B cell (primary cell): ENCODE results near the gene SPG7. TPM values are rescaled to one million over a fixed set of nuclear protein-coding genes. Genes with fewer than 3 reads are reported as not detected.

ENCODE experiments used
- ATAC-seq: fragments of 200-7000 bp; cut with Tn5 transposase; one replicate; pipeline ENCODE4 v1.10.0; 2021; ENCODE audit warnings: low read depth, mild to moderate bottlenecking, moderate number of reproducible peaks, moderate library complexity
- CTCF ChIA-PET: fragments of 350-600 bp; sonication (Branson Sonifier 250); formaldehyde crosslinking; loops from one replicate; lab custom pipeline; 2021; ENCODE audit warnings: antibody characterized with exemption, inconsistent platforms; lab: Charles Lee
- POLR2A ChIA-PET: fragments of 350-600 bp; sonication (Branson Sonifier 250); formaldehyde crosslinking; loops from one replicate; lab custom pipeline; 2021; ENCODE audit warnings: antibody characterized with exemption; lab: Charles Lee
- DNase-seq: peaks from one replicate; pipeline ENCODE4 v3.0.0; 2013
- H2AFZ ChIP-seq: 2 replicates; pipeline ENCODE4 v1.6.1; 2012; ENCODE audit warnings: mild to moderate bottlenecking, low read depth, low read length; ENCODE audit not compliant: insufficient read depth, poor library complexity, severe bottlenecking
- H3K27ac ChIP-seq, 2 donors: 1 replicate in 1 of 2; 2 replicates in 1 of 2; pipeline ENCODE4 v1.5.1; 2012 to 2013; ENCODE audit warnings: low read length in 2 of 2, mild to moderate bottlenecking in 2 of 2, moderate library complexity in 1 of 2
- H3K27me3 ChIP-seq, 4 experiments: fragments of 200-600 bp in 1 of 4; sonication (generic) in 1 of 4; replicated peaks in 1 of 4; 1 replicate in 2 of 4; 2 replicates in 2 of 4; pipeline versions ENCODE4 v1.6.1 to v1.7.0; 2013 to 2016; ENCODE audit warnings: low read length in 3 of 4, mild to moderate bottlenecking in 2 of 4, mixed read lengths in 1 of 4, moderate library complexity in 1 of 4; ENCODE audit not compliant: insufficient read depth in 4 of 4, control insufficient read depth in 3 of 4; ENCODE audit errors: control extremely low read depth in 1 of 4
- H3K36me3 ChIP-seq, 2 experiments: replicated peaks in 1 of 2; 1 replicate in 1 of 2; 2 replicates in 1 of 2; pipeline versions ENCODE4 v1.6.1 to v1.7.1; 2013; ENCODE audit warnings: low read length in 1 of 2; ENCODE audit not compliant: insufficient read depth in 2 of 2, control insufficient read depth in 1 of 2; ENCODE audit errors: control extremely low read depth in 1 of 2, extremely low read depth in 1 of 2
- H3K4me1 ChIP-seq, 2 donors: fragments of 200-600 bp in 1 of 2; sonication (generic) in 1 of 2; 1 replicate in 1 of 2; 2 replicates in 1 of 2; pipeline versions ENCODE4 v1.5.1 to v1.6.1; 2013 to 2017; ENCODE audit warnings: low read length in 2 of 2; ENCODE audit not compliant: control insufficient read depth in 2 of 2, insufficient read depth in 2 of 2
- H3K4me2 ChIP-seq: replicated peaks from 2 replicates; pipeline ENCODE3; 2012; ENCODE audit warnings: mild to moderate bottlenecking, low read depth, low read length; ENCODE audit not compliant: poor library complexity, severe bottlenecking
- H3K4me3 ChIP-seq, 5 experiments: fragments of 200-600 bp in 1 of 5; sonication (generic) in 1 of 5; 1 replicate in 3 of 5; 2 replicates in 2 of 5; pipeline versions ENCODE4 v1.5.1 to v1.7.0; 2011 to 2016; ENCODE audit warnings: low read length in 4 of 5, mild to moderate bottlenecking in 4 of 5, low read depth in 2 of 5, control low read depth in 1 of 5, moderate library complexity in 1 of 5; ENCODE audit not compliant: insufficient read depth in 1 of 5; ENCODE audit errors: control extremely low read depth in 1 of 5, extremely low read depth in 1 of 5
- H3K79me2 ChIP-seq: fragments of 200-600 bp; sonication (generic); one replicate; pipeline ENCODE4 v1.6.0; 2016; ENCODE audit warnings: low read length; ENCODE audit not compliant: control insufficient read depth, insufficient read depth
- H3K9ac ChIP-seq: fragments of 200-600 bp; sonication (generic); 2 replicates; pipeline ENCODE4 v1.6.1; 2017; ENCODE audit warnings: mild to moderate bottlenecking, low read length, moderate library complexity
- H3K9me3 ChIP-seq, 3 donors: one replicate each; pipeline versions ENCODE4 v1.6.1 to v1.7.1; 2013; ENCODE audit warnings: low read length in 2 of 3; ENCODE audit not compliant: control insufficient read depth in 2 of 3, insufficient read depth in 1 of 3; ENCODE audit errors: control extremely low read depth in 1 of 3
- H4K20me1 ChIP-seq: 2 replicates; pipeline ENCODE4 v1.6.0; 2012; ENCODE audit warnings: mild to moderate bottlenecking, low read length; ENCODE audit not compliant: insufficient read depth, control insufficient read depth, poor library complexity, severe bottlenecking
- H3K27ac Mint-ChIP-seq: one replicate; pipeline ENCODE4 v1.8.0; 2021; ENCODE audit warnings: mixed read lengths
- H3K27me3 Mint-ChIP-seq: one replicate; pipeline ENCODE4 v1.8.0; 2021; ENCODE audit warnings: mixed read lengths
- H3K4me1 Mint-ChIP-seq: one replicate; pipeline ENCODE4 v1.8.0; 2021; ENCODE audit warnings: mixed read lengths
- H3K4me3 Mint-ChIP-seq: one replicate; pipeline ENCODE4 v1.8.0; 2021; ENCODE audit warnings: mixed read lengths
- H3K9me3 Mint-ChIP-seq: one replicate; pipeline ENCODE4 v1.8.0; 2022; ENCODE audit warnings: mixed read lengths; ENCODE audit not compliant: insufficient read depth
- EZH2 ChIP-seq: IDR thresholded peaks from 2 replicates; pipeline ENCODE4 v1.6.1; 2012; ENCODE audit warnings: borderline replicate concordance, low read depth, mild to moderate bottlenecking, moderate library complexity, low read length; ENCODE audit not compliant: insufficient read depth, poor library complexity, severe bottlenecking
- WGBS: methylation state at CpG from one replicate; pipeline ENCODE4 v1.1.5; 2013; ENCODE audit warnings: missing lambda C conversion rate; ENCODE audit not compliant: insufficient coverage; 5-methylcytosine and 5-hydroxymethylcytosine counted together
- intact Hi-C: fragments of 100-400 bp; cut with micrococcal nuclease; formaldehyde crosslinking; loops from one replicate; pipeline ENCODE4 v1.10.0; 2022
- polyA plus RNA-seq: library from polyadenylated mRNA; depleted of rRNA; stranded (reverse); fragments of >200 nt; gene quantifications from 2 replicates; pipeline ENCODE4 v1.2.3, GENCODE V29; 2012
- total RNA-seq, 2 donors: library from RNA; stranded (reverse); fragments of 120-200 nt in 1 of 2; gene quantifications; 1 replicate in 1 of 2; 2 replicates in 1 of 2; pipeline versions ENCODE4 v1.2.3 to v1.2.4, GENCODE V29; 2013 to 2022
- TF ChIP-seq, protein P1 (sequence below): fragments of 200-600 bp; IDR thresholded peaks from one replicate; pipeline ENCODE4 v1.8.0; 2022; ENCODE audit warnings: antibody characterized with exemption, mild to moderate bottlenecking

The SPG7 gene
- total and polyA plus RNA-seq, 2 donors (not counting 1 experiment from before 2014, with no cell fraction given): 146 to 157 TPM

DNA sequence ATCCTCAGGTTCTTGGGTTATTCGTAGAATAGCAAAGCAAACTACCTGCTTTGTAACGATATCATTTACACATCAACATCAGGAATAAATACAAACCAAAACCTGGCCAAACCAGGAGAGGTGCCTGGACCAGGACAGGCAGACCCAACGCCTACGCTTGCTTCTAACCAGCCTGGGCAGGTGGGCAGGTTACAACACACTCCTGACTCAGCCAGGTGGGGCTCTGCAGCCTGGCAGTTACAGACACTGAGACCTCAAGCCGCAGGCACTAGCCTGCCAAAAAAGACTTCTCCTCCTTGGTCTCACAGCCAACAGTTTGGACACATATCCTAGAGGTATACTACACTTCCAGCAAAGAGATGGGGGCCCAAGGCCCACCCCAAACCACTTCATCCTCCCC is 31.8 kb upstream of the SPG7 start:
- intact Hi-C loops: loop anchor here (1.0 to 2.0 kb wide), 2 partner anchors 8 to 14 kb away; partner anchors contain the start of gene ANKRD11
- H3K4me3 Mint-ChIP-seq: peak overlapping the region; percentile 76
- WGBS: 80% methylated on average over 5 of the region's 5 CpGs
- Histone ChIP-seq H3K27ac (peak overlapping the region; percentile 58 to 66), H3K4me2 (peak overlapping the region; percentile 66), H3K27me3 (no peaks in the 10 kb centered on the region), H3K79me2 (peaks cover 100% of the 10 kb centered on the region), H4K20me1 (peaks cover 96% of the 10 kb centered on the region), H3K4me1 (peaks cover 65 to 84% of the 10 kb centered on the region in 2 donors), H3K4me3 (peak overlapping the region in 3 of 5 experiments; percentile 5 to 27 (median 23)), H3K36me3 (no peaks in the 10 kb centered on the region), H2AFZ (no peak overlapping the region), H3K9ac (peak overlapping the region; percentile 27), H3K9me3 (no peaks in the 10 kb centered on the region)
- CTCF ChIA-PET: interaction anchor here (0.7 to 2.0 kb wide), 10 partner anchors 10 to 335 kb away, joined by 3 to 6 read pairs (median 4); no protein-coding TSS in a partner anchor
- peaks cover 82% of the 10 kb centered on the region for H3K4me1 Mint-ChIP-seq
- H3K27ac Mint-ChIP-seq: peak overlapping the region; percentile 69
- ATAC-seq: peak; percentile 8
- no peaks in the 10 kb centered on the region for H3K27me3 Mint-ChIP-seq
- TF ChIP-seq, protein P1, sequence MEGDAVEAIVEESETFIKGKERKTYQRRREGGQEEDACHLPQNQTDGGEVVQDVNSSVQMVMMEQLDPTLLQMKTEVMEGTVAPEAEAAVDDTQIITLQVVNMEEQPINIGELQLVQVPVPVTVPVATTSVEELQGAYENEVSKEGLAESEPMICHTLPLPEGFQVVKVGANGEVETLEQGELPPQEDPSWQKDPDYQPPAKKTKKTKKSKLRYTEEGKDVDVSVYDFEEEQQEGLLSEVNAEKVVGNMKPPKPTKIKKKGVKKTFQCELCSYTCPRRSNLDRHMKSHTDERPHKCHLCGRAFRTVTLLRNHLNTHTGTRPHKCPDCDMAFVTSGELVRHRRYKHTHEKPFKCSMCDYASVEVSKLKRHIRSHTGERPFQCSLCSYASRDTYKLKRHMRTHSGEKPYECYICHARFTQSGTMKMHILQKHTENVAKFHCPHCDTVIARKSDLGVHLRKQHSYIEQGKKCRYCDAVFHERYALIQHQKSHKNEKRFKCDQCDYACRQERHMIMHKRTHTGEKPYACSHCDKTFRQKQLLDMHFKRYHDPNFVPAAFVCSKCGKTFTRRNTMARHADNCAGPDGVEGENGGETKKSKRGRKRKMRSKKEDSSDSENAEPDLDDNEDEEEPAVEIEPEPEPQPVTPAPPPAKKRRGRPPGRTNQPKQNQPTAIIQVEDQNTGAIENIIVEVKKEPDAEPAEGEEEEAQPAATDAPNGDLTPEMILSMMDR: no peak
- TF ChIP-seq EZH2: no peak
- POLR2A ChIA-PET: interaction anchor here (0.7 to 1.5 kb wide), 8 partner anchors 9 to 1046 kb away, joined by 3 to 20 read pairs (median 4); partner anchors contain the start of genes ANKRD11 and SPG7
- no peaks in the 10 kb centered on the region for H3K9me3 Mint-ChIP-seq
- no peak for DNase-seq

DNA sequence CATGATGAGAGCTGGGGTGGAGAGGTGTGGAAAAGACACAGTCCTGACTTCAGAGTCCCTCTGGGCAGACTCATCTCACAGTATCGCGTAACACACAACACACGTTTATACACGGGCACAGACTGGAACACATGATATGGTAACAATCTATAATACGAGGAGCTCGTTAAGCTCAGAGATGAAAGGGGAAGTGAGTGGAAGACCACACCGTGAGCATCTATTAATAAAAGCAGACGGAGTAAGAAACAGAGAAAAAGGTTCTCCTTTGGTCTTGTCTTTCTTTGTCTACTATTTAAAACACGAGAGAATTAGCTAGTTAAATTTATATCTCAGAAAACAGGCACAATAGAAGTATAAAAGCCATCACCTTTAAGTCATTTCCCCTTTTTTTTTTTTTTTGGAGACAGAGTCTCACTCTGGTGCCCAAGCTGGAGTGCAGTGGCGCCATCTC is 31.4 kb upstream of the SPG7 start:
- intact Hi-C loops: loop anchor here (1.0 to 2.0 kb wide), 2 partner anchors 7 to 14 kb away; partner anchors contain the start of gene ANKRD11
- no peaks in the 10 kb centered on the region for H3K27me3 Mint-ChIP-seq
- WGBS: 5% methylated on average over 4 of the region's 10 CpGs
- peak overlapping the region; percentile 66 for H3K4me2 ChIP-seq
- H3K27ac ChIP-seq: peak overlapping the region; percentile 58 to 66
- no peaks in the 10 kb centered on the region for H3K9me3 ChIP-seq
- H3K4me1 ChIP-seq: peaks cover 67 to 85% of the 10 kb centered on the region in 2 donors
- H3K4me3 ChIP-seq: peak overlapping the region in 3 of 5 experiments; percentile 5 to 27 (median 23)
- H3K4me3 Mint-ChIP-seq: peak overlapping the region; percentile 76
- H3K79me2 ChIP-seq: peaks cover 100% of the 10 kb centered on the region
- H3K27ac Mint-ChIP-seq: peak overlapping the region; percentile 69
- TF ChIP-seq, protein P1: no peak
- no peak for TF ChIP-seq EZH2
- CTCF ChIA-PET: interaction anchor here (0.6 to 2.0 kb wide), 12 partner anchors 9 to 336 kb away, joined by 3 to 6 read pairs (median 4); no protein-coding TSS in a partner anchor
- peaks cover 96% of the 10 kb centered on the region for H4K20me1 ChIP-seq
- no peaks in the 10 kb centered on the region for H3K36me3 ChIP-seq
- DNase-seq (peak; percentile 79), ATAC-seq (peak; percentile 92)
- peak overlapping the region; percentile 27 for H3K9ac ChIP-seq
- H3K27me3 ChIP-seq: no peaks in the 10 kb centered on the region
- H3K9me3 Mint-ChIP-seq: no peaks in the 10 kb centered on the region
- POLR2A ChIA-PET: interaction anchor here (0.5 to 1.5 kb wide), 10 partner anchors 8 to 1046 kb away, joined by 3 to 20 read pairs (median 4); partner anchors contain the start of genes ANKRD11 and SPG7
- no peak overlapping the region for H2AFZ ChIP-seq
- peaks cover 83% of the 10 kb centered on the region for H3K4me1 Mint-ChIP-seq
